IMR-90 (cell line): ENCODE data around the gene PRELID2.

Experiments used
- BHLHE40 ChIP-seq: fragments of 150-350 bp; IDR thresholded peaks from 2 replicates; pipeline ENCODE4 v1.6.1; 2016; ENCODE audit warnings: mild to moderate bottlenecking, low read depth, low read length
- CEBPB ChIP-seq: IDR thresholded peaks from 2 replicates; pipeline ENCODE4 v1.6.1; 2012; ENCODE audit warnings: low read depth, low read length, improper control_type of control experiment
- CTCF ChIP-seq: conservative IDR thresholded peaks from 2 replicates; pipeline ENCODE4 v1.5.1; 2012; ENCODE audit warnings: mild to moderate bottlenecking, low read depth, low read length, improper control_type of control experiment
- ELK1 ChIP-seq: fragments of 150-350 bp; IDR thresholded peaks from 2 replicates; pipeline ENCODE4 v1.6.1; 2016; ENCODE audit warnings: low read depth, mild to moderate bottlenecking, low read length, moderate library complexity, borderline replicate concordance
- FOS ChIP-seq: fragments of 150-350 bp; IDR thresholded peaks from 2 replicates; pipeline ENCODE4 v1.6.1; 2016; ENCODE audit warnings: low read depth, low read length
- POLR2A ChIP-seq: IDR thresholded peaks from 2 replicates; pipeline ENCODE4 v1.6.1; 2012; ENCODE audit warnings: mild to moderate bottlenecking, low read depth, low read length
- RCOR1 ChIP-seq: IDR thresholded peaks from 2 replicates; pipeline ENCODE4 v1.6.1; 2012; ENCODE audit warnings: mild to moderate bottlenecking, low read length, improper control_type of control experiment; ENCODE audit not compliant: insufficient replicate concordance
- RFX5 ChIP-seq: IDR thresholded peaks from 2 replicates; pipeline ENCODE4 v1.8.0; 2012; ENCODE audit warnings: low read depth, mild to moderate bottlenecking, low read length, moderate library complexity
- SMC3 ChIP-seq: fragments of 150-350 bp; IDR thresholded peaks from 2 replicates; pipeline ENCODE4 v1.6.1; 2016; ENCODE audit warnings: low read depth, mild to moderate bottlenecking, antibody characterized with exemption, low read length, moderate library complexity

GRCh38 chr5:145787507-145787906, 47.6 kb downstream of the PRELID2 start:
- TF ChIP-seq CTCF (no peak), CEBPB (no peak), BHLHE40 (no peak), RFX5 (no peak), ELK1 (no peak), RCOR1 (no peak), POLR2A (no peak), SMC3 (no peak), FOS (no peak)
